DOHH2 (cell line): Measurements from ENCODE around the gene TSHZ3.

Experiments
- H3F3A ChIP-seq: fragments of 200-600 bp; sonication (generic), shearing (Covaris generic); 2 replicates; pipeline ENCODE4 v1.6.0; 2016; ENCODE audit warnings: antibody characterized with exemption, mild to moderate bottlenecking; ENCODE audit not compliant: control insufficient read depth, insufficient read depth
- H3K27ac ChIP-seq: fragments of 200-600 bp; sonication (generic); 2 replicates; pipeline ENCODE4 v1.5.1; 2014; ENCODE audit warnings: low read depth, mild to moderate bottlenecking, low read length, moderate library complexity
- H3K27me3 ChIP-seq: fragments of 200-600 bp; sonication (generic); 2 replicates; pipeline ENCODE4 v1.6.1; 2014; ENCODE audit warnings: mild to moderate bottlenecking, low read length, mixed read lengths; ENCODE audit not compliant: control insufficient read depth
- H3K36me3 ChIP-seq: fragments of 200-600 bp; sonication (generic); 2 replicates; pipeline ENCODE4 v1.6.1; 2014; ENCODE audit warnings: mild to moderate bottlenecking, low read length, moderate library complexity, mixed read lengths; ENCODE audit not compliant: control insufficient read depth
- H3K4me1 ChIP-seq: fragments of 200-600 bp; sonication (generic); 2 replicates; pipeline ENCODE4 v1.6.1; 2014; ENCODE audit warnings: mild to moderate bottlenecking, low read length, mixed read lengths; ENCODE audit not compliant: control insufficient read depth
- H3K4me2 ChIP-seq: fragments of 200-600 bp; sonication (generic); 2 replicates; pipeline ENCODE4 v1.6.0; 2014; ENCODE audit warnings: mild to moderate bottlenecking, low read length, moderate library complexity
- H3K4me3 ChIP-seq: fragments of 200-600 bp; sonication (generic); 2 replicates; pipeline ENCODE4 v1.5.1; 2014; ENCODE audit warnings: mild to moderate bottlenecking, low read length, mixed read lengths
- H3K79me2 ChIP-seq: fragments of 200-600 bp; sonication (generic); 2 replicates; pipeline ENCODE4 v1.6.1; 2014; ENCODE audit warnings: mild to moderate bottlenecking, low read length, mixed read lengths; ENCODE audit not compliant: control insufficient read depth
- H3K9me2 ChIP-seq: fragments of 200-600 bp; sonication (generic); replicated peaks from 2 replicates; pipeline ENCODE4 v1.6.1; 2014; ENCODE audit warnings: mild to moderate bottlenecking, low read length, mixed read lengths; ENCODE audit not compliant: control insufficient read depth
- H3K9me3 ChIP-seq: fragments of 200-600 bp; sonication (generic); 2 replicates; pipeline ENCODE4 v1.6.1; 2014; ENCODE audit warnings: antibody characterized with exemption, low read length, mixed read lengths; ENCODE audit not compliant: control insufficient read depth, insufficient read depth
- H4K20me1 ChIP-seq: fragments of 200-600 bp; sonication (generic); 2 replicates; pipeline ENCODE4 v1.6.0; 2014; ENCODE audit warnings: low read depth, mild to moderate bottlenecking, antibody characterized with exemption, low read length, moderate library complexity; ENCODE audit not compliant: control insufficient read depth, insufficient read depth
- CTCF ChIP-seq: fragments of 200-600 bp; sonication (generic); IDR thresholded peaks from one replicate; pipeline ENCODE4 v1.5.1; 2014; ENCODE audit warnings: antibody characterized with exemption, mild to moderate bottlenecking, low read depth, low read length; ENCODE audit not compliant: poor library complexity, severe bottlenecking
- EZH2phosphoT487 ChIP-seq: fragments of 200-600 bp; sonication (generic); IDR thresholded peaks from 2 replicates; pipeline ENCODE4 v1.6.1; 2017; ENCODE audit warnings: borderline replicate concordance, mild to moderate bottlenecking, antibody characterized with exemption, low read length, moderate library complexity, mixed read lengths

The TSHZ3 gene

GRCh38 chr19:31310432-31311133 is 38.7 kb downstream of the TSHZ3 start:
- H3K79me2 ChIP-seq, result no peaks in the 10 kb centered on the region
- H3K4me3 ChIP-seq, result no peak overlapping the region
- no peaks in the 10 kb centered on the region for H3K4me1 ChIP-seq
- H4K20me1 ChIP-seq, result no peaks in the 10 kb centered on the region
- H3K27ac ChIP-seq, result no peak overlapping the region
- H3K9me2 ChIP-seq, result no peaks in the 10 kb centered on the region
- H3K4me2 ChIP-seq, result no peak overlapping the region
- no peaks in the 10 kb centered on the region for H3F3A ChIP-seq
- no peaks in the 10 kb centered on the region for H3K36me3 ChIP-seq
- no peaks in the 10 kb centered on the region; the same call in 1 of the 2 replicates for H3K9me3 ChIP-seq
- H3K27me3 ChIP-seq, result no peaks in the 10 kb centered on the region
- TF ChIP-seq CTCF (no peak), EZH2phosphoT487 (no peak)

- Histone ChIP-seq H3K27me3 (no peaks in the 10 kb centered on the region), H3K27ac (no peak overlapping the region), H3K9me3 (no peaks in the 10 kb centered on the region; the same call in 1 of the 2 replicates), H3K36me3 (no peaks in the 10 kb centered on the region), H3F3A (no peaks in the 10 kb centered on the region), H3K4me3 (no peak overlapping the region), H3K79me2 (no peaks in the 10 kb centered on the region), H4K20me1 (no peaks in the 10 kb centered on the region), H3K9me2 (no peaks in the 10 kb centered on the region), H3K4me2 (no peak overlapping the region), H3K4me1 (no peaks in the 10 kb centered on the region)
- TF ChIP-seq CTCF, result no peak
- TF ChIP-seq EZH2phosphoT487, result no peak
These were observed 40.5 kb downstream of the TSHZ3 start for GRCh38 chr19:31308781-31309180.

- no peak overlapping the region for H3K27ac ChIP-seq
- H3K9me2 ChIP-seq, result no peaks in the 10 kb centered on the region
- no peaks in the 10 kb centered on the region for H4K20me1 ChIP-seq
- no peaks in the 10 kb centered on the region for H3K79me2 ChIP-seq
- no peaks in the 10 kb centered on the region for H3K27me3 ChIP-seq
- no peaks in the 10 kb centered on the region for H3K4me1 ChIP-seq
- no peaks in the 10 kb centered on the region for H3F3A ChIP-seq
- H3K4me2 ChIP-seq, result no peak overlapping the region
- TF ChIP-seq EZH2phosphoT487 (no peak), CTCF (no peak)
- no peak overlapping the region for H3K4me3 ChIP-seq
- no peaks in the 10 kb centered on the region for H3K36me3 ChIP-seq
- no peaks in the 10 kb centered on the region; the same call in 1 of the 2 replicates for H3K9me3 ChIP-seq
These were observed 42.1 kb downstream of the TSHZ3 start for GRCh38 chr19:31307071-31307669.
